Femur (tissue), 1 donor: ENCODE data around the gene LNPK.
"Not testable (repeated sequence)": the region's sequence is repeated elsewhere in the genome, so short reads cannot be mapped to it uniquely, and the experiment has no call there.

Experiments
- DNase-seq: peaks from one replicate; pipeline ENCODE4 v3.0.0-alpha.2; 2017

LNPK gene

DNA sequence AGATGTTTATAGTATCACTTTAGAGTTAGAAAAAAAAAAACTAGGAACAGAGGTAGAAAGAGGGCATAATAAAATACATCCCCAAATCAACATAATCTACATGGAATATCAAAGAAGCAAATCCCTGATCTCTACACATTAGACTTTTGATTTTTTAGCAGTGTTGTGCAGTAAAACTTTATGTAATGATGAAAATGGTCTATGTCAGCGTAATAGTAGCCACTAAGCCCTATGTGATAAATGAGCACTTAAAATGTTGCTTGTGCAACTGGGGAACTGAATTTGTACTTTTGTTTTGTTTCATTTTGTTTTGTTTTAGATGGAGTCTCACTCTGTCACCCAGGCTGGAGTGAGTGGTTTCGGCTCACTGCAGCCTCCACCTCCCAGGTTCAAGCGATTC lies 36.3 kb downstream of the LNPK start:
- no peak for DNase-seq

DNA sequence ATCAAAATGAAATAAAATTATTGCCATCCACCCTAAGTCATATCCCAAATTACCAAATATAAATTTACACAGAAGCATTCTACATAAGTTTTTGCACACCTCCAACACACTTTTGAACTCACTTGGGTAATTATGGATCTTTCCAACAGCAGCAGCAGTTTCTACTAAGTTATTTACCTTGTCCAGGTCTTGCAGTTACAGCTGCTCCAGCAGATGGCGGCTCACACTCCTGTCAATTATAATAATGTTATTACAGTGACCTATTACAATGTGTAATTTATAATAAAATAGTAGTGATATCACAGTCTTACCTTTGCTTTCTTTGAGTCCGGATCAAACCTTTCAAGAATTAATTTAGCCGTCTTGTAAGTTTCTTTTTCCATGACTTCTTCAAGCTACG lies 37.9 kb downstream of the LNPK start:
- no peak for DNase-seq

DNA sequence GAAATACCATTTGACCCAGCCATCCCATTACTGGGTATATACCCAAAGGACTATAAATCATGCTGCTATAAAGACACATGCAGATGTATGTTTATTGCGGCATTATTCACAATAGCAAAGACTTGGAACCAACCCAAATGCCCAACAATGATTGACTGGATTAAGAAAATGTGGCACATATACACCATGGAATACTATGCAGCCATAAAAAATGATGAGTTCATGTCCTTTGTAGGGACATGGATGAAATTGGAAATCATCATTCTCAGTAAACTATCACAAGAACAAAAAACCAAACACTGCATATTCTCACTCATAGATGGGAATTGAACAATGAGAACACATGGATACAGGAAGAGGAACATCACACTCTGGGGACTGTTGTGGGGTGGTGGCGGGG lies 38.9 kb downstream of the LNPK start:
- DNase-seq, result not testable (repeated sequence)

DNA sequence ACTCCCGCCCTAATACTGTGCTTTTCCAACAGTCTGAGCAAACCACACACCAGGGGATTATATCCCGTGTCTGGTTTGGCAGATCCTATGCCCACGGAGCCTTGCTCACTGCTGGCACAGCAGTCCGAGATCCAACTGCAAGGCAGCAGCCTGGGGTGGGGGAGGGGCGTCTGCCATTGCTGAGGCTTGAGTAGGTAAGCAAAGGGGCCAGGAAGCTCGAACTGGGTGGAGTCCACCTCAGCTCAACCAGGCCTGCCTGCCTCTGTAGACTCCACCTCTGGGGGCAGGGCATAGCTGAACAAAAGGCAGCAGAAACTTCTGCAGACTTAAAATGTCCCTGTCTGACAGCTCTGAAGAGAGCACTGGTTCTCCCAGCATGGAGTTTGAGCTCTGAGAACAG lies 44.2 kb downstream of the LNPK start:
- DNase-seq, result no peak

DNA sequence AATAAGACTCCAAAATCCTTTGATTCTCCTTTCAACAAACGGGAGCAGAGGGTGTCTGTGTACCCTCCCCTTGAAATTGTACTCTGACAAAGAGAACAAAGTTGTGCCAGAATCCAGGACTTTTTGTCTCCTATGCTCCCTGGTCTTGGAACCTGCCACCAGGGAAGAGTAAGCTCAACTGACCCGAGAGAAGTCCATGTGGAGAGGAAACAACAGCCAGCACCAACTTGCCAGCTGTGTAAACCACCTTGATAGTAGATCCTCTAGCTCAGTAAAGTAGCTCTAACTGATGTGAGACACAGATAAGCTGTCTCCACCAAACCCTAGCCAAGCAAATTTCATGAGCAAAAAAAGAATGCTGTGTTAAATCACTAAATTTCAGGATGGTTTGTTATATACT lies 46.9 kb downstream of the LNPK start:
- DNase-seq, result no peak

DNA sequence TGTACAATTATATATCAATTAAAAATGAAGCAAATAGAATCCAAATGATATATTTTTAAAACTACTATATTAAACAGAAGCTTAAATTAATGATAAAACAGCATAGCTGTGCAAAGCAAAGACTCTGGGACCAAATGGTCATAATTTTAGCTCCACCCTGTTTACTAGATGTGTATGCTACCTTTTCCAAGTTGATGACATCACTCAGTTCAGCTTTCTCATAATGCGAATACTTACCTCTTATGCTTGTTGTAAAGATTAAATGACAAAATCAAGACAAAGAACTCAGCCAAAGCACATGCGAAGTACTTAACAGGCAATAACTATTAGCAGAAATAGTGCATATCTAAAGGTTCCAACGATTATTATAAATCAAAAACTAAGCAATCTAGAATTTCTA lies 51.6 kb downstream of the LNPK start:
- no peak for DNase-seq

DNA sequence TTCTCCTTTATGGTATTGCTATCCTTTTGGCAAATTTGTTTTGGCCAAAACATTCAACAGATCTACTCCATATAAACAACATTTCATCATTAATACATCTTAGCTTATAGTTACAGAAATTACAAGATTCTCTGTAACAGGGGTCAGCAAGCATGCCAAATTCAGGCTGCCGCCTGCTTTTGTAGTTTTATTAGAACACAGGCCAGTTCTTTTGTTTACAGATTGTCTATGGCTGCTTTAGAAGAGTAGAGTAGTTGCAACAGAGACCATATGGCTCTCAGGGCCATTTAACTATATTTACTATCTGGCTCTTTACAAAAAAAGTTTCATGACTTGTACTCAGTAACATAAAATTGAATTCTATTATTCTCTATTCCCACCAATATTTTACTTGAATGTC lies 53.9 kb downstream of the LNPK start:
- DNase-seq, result no peak

DNA sequence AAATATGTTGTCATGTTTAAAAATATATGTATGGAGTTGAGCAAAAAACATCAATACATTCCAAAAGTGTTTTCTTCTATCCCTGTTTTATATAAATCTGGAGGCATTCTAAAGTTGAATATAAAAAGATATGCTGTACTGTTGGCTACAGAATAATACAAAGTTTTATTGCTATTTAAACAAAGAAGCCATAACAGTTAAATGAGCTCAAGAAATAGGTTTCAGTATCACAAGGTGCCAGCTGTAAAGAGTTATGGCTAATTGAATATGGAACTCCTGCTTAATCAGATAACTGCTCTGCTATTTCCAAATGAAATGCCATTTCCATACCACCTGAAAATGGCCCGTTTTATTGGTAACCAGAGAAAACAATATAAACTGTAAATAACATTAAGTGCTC lies 55.0 kb downstream of the LNPK start:
- DNase-seq, result no peak

DNA sequence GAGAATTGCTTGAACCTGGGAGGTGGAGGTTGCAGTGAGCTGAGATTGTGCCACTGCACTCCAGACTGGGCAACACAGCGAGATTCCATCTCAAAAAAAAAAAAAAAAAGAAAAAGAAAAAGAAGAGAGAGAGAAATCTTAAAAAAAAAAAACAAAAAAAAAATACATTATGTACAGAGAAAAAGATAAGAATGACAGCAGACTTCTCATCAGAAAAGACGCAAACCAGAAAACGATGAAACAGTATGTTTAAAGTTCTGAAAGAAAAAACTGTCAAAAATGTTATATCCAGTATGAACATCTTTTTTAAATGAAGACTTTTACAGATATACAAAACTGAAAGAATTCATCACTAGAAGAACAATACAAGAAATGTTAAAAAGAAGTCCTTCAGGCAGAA lies 60.4 kb downstream of the LNPK start:
- DNase-seq, result no peak

DNA sequence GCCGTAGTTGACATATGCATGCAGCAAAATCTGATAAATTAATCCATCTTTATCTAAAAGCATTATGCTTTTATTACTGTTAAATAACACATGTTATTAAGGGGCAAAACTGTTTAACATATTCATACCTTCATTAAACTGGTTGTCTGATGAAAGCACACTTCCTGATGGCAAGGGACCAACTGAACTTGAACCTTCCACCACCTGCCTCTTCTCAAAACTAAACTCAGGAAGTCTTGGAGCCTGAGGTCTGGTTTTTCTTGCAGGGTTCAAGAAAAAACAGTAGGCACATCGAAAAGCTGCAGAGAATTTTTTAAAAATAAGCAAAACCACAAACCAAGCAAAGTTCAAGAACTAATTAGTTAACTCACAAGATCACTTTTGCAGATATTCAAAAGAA lies 64.9 kb downstream of the LNPK start:
- no peak for DNase-seq

DNA sequence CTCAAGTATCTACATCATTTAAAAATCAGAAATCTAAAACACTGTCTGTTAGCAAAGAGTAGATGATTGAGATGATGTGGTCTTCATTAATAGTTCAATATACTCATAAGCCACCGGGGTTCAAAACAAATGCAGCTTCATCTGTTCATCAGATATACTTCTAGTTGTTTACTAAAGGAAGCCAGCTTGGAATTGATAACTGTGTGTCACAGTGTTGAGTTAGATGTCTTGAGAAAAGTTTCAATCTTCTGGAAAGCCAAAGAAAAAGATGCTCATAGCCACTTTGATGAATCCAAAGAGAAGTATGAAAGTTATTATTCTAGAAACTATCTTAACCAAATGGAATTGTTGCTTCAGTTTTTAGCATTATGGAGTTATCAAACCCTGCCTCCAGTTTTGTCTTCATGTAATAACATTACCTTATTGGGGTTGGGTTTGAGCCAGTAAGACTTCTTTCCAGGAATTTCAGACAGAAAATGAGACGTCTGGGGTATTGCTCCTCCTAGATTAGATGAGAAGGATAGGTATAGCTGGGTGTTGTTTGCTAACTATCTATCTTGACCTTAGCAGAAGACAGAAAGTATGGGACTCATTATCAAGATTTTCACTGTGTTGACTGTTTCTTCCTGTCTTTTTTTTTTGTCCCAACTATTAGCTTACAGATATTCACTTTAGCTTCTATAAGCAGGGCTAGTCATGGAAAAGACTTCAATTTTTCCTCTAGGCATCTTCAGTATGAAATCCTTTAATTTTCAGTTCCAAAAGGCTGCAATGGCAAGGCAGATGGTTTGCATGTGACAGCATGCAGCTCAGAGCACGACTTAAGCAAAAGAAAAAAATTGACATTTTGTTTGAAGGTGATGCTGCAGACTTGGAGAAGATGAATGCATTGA lies 66.5 kb downstream of the LNPK start:
- no peak for DNase-seq

DNA sequence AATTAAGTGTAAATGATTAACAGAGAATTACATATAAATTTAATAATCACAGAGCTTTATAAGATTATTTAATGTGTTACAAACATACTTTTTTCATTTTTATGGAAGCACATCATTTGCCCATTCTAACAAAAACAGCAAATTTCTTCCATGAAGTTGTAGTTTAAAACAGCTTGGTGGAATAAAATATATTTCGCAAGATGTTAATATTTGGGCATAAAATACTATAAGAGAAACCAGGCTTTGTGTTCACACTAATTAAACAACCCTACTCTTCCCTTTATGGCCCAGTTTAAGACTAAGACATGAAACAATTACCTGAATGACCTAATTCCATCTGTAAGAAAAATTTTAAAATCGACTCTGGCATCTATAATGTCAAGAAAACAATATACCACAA lies 69.4 kb downstream of the LNPK start:
- DNase-seq, result no peak

DNA sequence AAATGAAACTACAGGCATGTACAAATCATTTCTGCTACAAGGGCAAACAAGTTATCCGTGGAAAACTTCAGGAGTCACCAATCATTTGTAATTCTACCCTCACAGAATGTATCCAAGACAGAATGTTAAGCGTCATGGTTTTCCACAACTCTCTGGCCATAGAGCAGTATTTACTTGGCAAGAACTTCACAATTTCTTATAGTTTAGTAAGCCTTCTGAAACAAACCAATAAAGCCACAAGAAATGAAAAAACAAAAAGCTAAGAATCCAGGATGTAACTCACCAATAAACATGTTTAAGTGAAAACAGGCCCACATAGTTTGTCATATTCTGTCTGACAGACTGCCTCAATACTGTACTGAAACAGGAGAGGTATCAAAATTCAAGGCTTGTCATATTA lies 70.3 kb downstream of the LNPK start:
- peak; percentile 31 for DNase-seq

DNA sequence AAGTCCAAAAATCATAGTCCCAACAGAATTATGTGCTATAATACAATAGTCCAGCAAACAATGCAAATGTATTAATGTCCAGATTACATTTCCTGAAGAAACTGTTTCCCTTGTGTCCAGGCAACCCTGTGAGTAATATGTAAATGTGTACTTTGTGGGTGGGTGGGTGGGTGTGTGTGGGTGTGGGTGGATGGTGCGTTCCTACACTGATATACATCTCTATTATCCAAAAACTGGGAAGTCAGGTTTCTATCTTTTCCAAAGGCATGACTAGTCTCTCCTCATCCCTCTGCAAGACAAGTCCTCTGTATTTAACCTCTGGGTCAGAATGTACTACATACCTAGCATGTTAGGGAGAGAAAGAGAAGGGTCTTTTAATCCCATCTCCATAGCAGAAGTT lies 71.6 kb downstream of the LNPK start:
- no peak for DNase-seq

DNA sequence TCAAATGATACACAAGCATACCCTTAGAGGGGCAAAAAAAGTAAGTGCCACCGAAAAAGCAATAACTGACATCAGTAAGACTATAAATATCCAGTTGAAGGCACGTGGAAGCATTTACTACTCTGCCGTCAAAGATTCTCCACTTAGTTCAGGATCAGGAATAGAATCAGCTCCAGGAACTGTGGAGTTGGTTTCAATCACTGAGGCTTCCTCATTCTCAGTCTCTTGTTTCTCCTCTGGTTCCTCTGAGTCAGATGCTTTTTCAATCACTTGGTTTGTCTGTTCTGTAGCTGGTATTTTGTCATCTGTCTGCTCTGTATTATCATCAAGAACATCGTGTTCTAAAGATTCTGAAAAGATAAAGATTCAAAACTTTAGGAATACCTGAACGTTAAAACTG lies 72.2 kb downstream of the LNPK start:
- no peak for DNase-seq

DNA sequence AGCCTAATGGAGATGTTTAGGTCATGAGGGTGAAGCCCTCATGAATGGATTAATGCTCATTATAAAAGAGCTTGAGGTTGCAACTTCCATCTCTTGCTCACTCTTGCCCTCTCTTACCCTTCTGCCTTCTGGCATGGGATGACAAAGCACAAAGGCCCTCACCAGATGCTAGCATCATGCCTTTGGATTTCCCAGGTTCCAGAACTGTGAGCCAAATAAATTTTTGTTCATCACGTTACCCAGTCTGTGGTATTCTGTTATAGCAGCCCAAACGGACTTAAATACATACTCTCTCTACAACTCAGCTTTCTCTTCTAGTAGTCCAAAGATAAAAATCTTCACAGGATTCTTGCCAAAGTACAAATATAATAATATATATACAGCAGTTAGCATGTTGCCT lies 75.8 kb downstream of the LNPK start:
- no peak for DNase-seq

DNA sequence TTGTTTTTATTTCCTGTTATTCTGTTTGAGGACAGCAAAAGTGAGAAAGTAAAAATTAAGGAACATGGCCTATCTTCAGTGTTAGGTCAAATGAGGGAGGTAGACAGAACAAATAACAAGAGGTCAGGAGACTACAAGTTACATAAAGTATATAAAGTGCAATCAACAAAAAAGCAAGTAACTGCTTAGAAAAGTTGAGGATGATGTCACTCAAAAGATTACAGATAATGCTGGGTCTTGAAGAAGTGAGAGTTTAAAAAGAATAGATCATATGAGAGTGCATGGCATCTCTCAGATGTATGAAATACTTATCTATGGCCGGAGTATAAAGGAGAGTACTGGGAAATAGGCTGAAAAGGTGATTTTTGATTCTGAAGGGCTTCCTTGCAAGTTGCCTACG lies 79.9 kb downstream of the LNPK start:
- no peak for DNase-seq

DNA sequence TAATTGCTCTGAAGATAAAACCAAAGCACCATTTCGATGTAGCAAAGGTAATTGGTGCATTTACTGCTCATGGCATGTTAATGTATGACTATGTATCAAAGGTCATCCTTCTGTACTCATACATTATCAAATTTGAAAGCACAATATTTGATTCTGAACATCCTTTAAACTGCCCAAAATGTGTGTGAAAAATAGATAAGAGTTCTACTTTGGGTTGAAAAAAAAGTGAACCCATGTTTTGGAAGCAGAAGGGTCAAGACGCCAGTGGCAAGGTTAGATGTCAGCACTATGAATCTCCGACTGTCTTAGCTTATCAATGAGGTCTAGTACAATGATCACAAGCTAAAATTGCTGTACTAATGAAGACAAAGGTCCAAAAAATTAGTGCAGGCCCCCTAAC lies 83.1 kb downstream of the LNPK start:
- no peak for DNase-seq

DNA sequence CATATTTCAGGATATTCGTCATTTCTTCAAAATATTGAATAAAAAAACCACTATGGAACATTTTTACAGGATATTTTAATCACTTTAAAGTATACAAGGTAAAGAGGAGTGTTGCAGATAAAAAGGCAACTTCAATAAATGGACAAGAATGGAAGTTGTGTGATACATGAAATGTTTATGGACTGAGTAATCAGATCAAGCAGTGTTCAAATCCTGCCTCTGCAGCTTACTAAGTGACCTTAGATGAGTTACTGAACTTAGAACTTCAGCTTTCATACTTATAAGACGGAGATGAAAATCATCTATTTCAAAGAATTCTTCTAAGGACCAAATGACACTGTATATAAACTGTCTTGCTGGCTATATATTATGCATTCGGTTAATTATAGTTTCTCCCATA lies 87.2 kb downstream of the LNPK start:
- no peak for DNase-seq

DNA sequence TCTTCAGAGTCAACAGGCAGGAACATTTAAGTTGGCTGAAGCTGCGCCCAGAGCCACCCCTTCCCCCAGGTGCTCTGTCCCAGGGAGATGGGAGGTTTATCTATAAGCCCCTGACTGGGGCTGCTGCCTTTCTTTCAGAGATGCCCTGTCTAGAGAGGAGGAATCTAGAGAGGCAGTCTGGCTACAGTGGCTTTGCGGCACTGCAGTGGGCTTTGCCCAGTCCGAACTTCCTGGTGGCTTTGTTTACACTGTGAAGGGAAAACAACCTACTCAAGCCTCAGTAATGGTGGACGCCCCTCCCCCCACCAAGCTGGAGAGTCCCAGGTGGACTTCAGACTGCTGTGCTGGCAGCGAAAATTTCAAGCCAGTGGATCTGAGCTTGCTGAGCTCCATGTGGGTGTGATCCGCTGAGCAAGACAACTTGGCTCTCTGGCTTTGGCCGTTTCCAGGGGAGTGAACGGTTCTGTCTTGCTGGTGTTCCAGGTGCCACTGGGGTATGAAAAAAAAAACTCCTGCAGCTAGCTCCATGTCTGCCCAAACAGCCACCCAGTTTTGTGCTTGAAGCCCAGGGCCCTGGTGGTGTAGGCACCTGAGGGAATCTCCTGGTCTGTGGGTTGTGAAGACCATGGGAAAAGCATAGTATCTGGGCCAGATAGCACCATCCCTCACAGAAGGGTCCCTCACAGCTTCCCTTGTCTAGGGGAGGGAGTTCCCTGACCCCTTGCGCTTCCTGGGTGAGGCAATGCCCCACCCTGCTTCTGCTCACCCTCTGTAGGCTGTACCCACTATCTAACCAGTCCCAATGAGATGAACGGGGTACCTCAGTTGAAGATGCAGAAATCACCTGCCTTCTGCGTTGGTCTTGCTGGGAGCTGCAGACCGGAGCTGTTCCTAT lies 88.0 kb downstream of the LNPK start:
- DNase-seq, result not testable (repeated sequence)

DNA sequence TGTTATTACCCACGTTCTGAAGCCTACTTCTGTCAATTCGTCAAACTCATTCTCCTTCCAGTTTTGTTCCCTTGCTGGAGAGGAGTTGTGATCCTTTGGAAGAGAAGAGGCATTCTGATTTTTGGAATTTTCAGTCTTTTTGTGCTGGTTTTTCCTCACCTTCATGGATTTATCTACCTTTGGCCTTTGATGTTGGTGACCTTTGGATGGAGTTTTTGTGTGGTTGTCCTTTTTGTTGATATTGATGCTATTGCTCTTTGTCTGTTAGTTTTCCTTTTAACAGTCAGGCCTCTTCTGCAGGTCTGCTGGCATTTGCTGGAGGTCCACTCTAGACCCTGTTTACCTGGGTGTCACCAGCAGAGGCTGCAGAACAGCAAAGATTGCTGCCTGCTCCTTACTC lies 88.8 kb downstream of the LNPK start:
- DNase-seq, result not testable (repeated sequence)

DNA sequence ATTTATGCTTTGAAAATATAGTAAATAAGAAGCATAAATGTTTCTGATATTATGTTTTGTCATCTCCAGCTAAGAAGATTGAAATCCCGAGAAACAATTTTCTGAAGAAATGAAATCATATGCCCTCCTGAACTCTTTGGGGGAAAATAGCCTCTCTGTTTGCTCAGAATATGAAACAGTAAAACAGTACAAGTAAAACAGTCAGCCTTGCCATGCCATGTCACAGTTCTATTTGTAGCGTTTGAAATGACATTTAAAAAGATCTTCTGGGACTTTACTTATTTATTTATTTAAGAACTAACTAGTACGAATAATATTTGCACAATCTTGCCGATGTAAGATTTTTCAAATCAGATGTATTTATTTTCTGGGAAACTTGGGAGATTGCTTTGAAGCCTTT lies 98.0 kb downstream of the LNPK start:
- DNase-seq, result no peak

DNA sequence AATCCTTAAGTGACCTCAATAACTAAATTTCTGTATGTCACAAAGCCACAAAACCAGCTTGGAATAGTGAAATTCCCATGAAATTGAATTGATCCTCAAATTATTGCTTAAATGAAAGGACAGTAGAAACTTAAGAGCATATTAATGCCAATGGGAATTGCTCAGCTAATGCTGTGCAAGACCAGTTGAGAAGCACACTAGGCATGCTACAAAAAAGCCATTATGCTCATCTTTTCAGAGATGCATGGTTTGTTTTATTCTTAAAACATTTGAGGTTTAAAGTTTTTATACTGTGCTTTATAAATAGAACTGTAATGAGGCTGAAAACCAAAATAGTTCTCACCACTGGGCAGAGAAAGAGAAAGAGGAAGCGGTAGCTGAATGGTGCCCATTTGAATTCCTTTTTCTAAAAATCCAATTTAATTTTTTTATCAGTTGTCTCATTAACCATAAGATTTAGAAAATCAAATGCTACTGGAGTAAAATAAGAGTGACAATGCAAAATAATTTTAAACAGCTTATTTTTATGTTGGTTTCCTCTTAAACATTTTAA lies 98.6 kb downstream of the LNPK start:
- no peak for DNase-seq

DNA sequence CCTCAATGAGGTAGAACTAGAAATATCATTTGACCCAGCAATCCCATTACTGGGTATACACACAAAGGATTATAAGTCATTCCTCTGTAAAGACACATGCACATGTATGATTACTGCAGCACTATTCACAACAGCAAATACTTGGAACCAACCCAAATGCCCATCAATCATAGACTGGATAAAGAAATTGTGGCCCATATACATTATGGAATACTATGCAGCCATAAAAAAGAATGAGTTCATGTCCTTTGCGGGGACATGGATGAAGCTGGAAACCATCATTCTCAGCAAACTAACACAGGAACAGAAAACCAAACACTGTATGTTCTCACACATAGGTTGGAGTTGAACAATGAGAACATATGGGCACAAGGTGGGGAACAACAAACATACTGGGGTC lies 106.1 kb downstream of the LNPK start:
- DNase-seq, result not testable (repeated sequence)
